GM12865 (cell line): ENCODE data around the gene FCRL1.

Experiments
- DNase-seq: peaks from one replicate; pipeline ENCODE4 v3.0.0; 2010; ENCODE audit warnings: low read depth
- H3K4me3 ChIP-seq: 2 replicates; pipeline ENCODE4 v1.5.1; 2011; ENCODE audit warnings: mild to moderate bottlenecking, low read depth, low read length, control low read depth
- TF ChIP-seq, protein P1 (sequence below): IDR thresholded peaks from 2 replicates; pipeline ENCODE4 v1.5.1; 2011; ENCODE audit warnings: low read length, control low read depth, low read depth, inconsistent platforms; ENCODE audit not compliant: insufficient read depth; ENCODE audit errors: missing control alignments

The FCRL1 gene

DNA sequence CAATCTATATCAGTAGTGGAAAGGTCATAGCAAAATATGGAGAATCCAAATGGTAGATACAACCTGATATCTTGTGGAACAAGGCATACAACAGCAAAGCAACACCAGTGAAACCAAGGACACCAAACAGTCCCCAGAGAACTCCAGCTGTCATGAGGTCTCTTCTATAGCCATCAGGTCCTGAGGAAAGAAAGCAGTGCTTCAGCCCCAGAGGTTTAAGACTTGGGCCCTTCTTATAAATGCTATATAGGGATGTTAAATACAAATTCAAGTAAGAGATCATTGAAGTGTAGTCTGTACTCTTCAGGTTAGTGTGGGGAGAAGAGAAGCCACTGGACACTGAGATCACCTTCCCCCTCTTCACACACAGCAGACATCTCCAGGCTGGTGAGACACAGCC, 53.1 kb downstream of the FCRL1 start:
- H3K4me3 ChIP-seq: no peak overlapping the region
- TF ChIP-seq, protein P1, sequence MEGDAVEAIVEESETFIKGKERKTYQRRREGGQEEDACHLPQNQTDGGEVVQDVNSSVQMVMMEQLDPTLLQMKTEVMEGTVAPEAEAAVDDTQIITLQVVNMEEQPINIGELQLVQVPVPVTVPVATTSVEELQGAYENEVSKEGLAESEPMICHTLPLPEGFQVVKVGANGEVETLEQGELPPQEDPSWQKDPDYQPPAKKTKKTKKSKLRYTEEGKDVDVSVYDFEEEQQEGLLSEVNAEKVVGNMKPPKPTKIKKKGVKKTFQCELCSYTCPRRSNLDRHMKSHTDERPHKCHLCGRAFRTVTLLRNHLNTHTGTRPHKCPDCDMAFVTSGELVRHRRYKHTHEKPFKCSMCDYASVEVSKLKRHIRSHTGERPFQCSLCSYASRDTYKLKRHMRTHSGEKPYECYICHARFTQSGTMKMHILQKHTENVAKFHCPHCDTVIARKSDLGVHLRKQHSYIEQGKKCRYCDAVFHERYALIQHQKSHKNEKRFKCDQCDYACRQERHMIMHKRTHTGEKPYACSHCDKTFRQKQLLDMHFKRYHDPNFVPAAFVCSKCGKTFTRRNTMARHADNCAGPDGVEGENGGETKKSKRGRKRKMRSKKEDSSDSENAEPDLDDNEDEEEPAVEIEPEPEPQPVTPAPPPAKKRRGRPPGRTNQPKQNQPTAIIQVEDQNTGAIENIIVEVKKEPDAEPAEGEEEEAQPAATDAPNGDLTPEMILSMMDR: no peak
- DNase-seq: no peak

DNA sequence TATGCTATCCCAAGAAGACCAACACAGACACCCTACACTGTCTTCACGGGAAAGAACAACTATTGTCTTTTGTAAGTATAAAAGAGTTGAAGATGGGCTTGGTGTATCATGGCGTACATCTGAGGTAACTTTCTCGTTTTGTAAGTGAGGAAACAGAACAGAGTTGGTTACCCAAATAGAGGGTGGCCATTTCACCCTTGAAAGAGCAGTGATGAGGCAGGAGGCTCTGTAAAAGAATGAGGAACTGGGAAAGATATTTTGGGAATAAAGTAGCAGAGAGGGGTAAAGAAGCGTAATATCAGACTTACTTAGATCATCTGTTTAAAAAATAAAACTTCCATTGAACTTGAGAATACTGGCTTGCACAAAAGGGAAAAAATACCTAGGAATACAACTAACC, 61.9 kb downstream of the FCRL1 start:
- no peak for DNase-seq
- TF ChIP-seq, protein P1: no peak
- no peak overlapping the region for H3K4me3 ChIP-seq

DNA sequence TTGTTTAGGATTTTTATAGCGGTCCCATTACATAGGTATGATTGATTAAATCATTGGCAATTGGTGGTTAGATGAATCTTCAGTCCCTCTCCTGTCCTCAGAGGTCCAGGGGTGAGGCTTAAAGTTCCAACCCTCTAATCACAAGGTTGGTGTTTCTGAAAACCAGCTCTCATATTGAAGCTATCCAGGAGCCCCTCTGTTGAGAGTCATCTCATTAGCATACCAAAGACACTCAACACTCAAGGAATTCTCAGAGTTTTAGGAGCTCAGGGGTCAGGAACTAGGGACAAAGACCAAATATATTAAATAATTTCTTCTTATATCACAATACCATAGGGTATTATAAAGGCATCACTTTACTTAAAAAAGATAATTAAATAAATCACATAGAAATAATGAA, 66.3 kb downstream of the FCRL1 start:
- TF ChIP-seq, protein P1: no peak

DNA sequence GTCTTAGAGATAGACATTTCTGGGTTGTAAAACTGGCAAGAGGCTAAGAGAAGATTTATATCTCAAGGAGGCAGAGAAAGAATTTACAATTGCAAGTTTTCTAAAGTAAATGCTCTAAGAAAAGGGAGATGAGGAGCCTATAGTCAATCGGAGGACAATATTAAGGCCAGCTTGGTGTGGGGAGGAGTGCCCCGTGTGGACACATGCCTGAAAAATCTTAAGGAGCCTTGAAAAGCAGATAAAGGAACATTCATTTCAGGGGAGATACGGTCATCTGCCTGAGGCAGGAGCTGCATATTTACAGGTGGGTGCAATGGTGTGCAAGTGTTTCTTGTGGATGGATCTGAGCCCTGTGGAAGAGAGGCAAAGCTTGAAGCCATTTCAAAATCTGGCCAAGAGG, 68.6 kb downstream of the FCRL1 start:
- H3K4me3 ChIP-seq: no peak overlapping the region
- no peak for DNase-seq
- TF ChIP-seq, protein P1: peak; percentile 2

More for the DNA sequence above, 66.3 kb downstream of the FCRL1 start:
- H3K4me3 ChIP-seq: no peak overlapping the region
- no peak for DNase-seq

DNA sequence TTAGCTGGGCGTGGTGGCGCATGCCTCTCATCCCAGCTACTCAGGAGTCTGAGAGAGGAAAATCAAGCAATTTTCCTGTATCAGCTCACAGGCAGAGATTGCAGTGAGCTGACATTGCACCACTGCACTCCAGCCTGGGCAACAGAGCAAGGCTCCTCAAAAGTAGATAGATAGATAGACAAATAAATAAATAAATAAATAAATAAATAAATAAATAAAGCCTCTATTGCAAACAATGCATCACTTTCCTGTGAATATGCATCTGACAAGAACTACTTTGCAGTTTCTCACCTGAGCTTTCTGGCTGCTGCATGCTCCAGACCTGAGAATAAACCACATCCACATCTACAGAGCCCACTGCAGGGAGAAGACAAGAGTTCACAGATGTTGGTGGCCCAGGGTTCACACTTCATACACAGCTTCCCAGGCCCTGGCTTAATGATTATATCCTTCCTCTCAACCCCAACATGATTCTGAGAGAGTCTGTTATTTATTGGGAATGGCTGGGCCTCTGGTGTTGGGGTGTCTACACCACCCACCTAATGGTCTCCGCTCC, 71.6 kb downstream of the FCRL1 start:
- H3K4me3 ChIP-seq: no peak overlapping the region
- no peak for DNase-seq
- TF ChIP-seq, protein P1: no peak
